DOHH2 (cell line): Measurements from ENCODE around the gene MFGE8.

Experiments used
- H3F3A ChIP-seq: fragments of 200-600 bp; sonication (generic), shearing (Covaris generic); 2 replicates; pipeline ENCODE4 v1.6.0; 2016; ENCODE audit warnings: antibody characterized with exemption, mild to moderate bottlenecking; ENCODE audit not compliant: control insufficient read depth, insufficient read depth
- H3K27ac ChIP-seq: fragments of 200-600 bp; sonication (generic); 2 replicates; pipeline ENCODE4 v1.5.1; 2014; ENCODE audit warnings: low read depth, mild to moderate bottlenecking, low read length, moderate library complexity
- H3K27me3 ChIP-seq: fragments of 200-600 bp; sonication (generic); 2 replicates; pipeline ENCODE4 v1.6.1; 2014; ENCODE audit warnings: mild to moderate bottlenecking, low read length, mixed read lengths; ENCODE audit not compliant: control insufficient read depth
- H3K36me3 ChIP-seq: fragments of 200-600 bp; sonication (generic); 2 replicates; pipeline ENCODE4 v1.6.1; 2014; ENCODE audit warnings: mild to moderate bottlenecking, low read length, moderate library complexity, mixed read lengths; ENCODE audit not compliant: control insufficient read depth
- H3K4me1 ChIP-seq: fragments of 200-600 bp; sonication (generic); 2 replicates; pipeline ENCODE4 v1.6.1; 2014; ENCODE audit warnings: mild to moderate bottlenecking, low read length, mixed read lengths; ENCODE audit not compliant: control insufficient read depth
- H3K4me2 ChIP-seq: fragments of 200-600 bp; sonication (generic); 2 replicates; pipeline ENCODE4 v1.6.0; 2014; ENCODE audit warnings: mild to moderate bottlenecking, low read length, moderate library complexity
- H3K4me3 ChIP-seq: fragments of 200-600 bp; sonication (generic); 2 replicates; pipeline ENCODE4 v1.5.1; 2014; ENCODE audit warnings: mild to moderate bottlenecking, low read length, mixed read lengths
- H3K79me2 ChIP-seq: fragments of 200-600 bp; sonication (generic); 2 replicates; pipeline ENCODE4 v1.6.1; 2014; ENCODE audit warnings: mild to moderate bottlenecking, low read length, mixed read lengths; ENCODE audit not compliant: control insufficient read depth
- H3K9me2 ChIP-seq: fragments of 200-600 bp; sonication (generic); replicated peaks from 2 replicates; pipeline ENCODE4 v1.6.1; 2014; ENCODE audit warnings: mild to moderate bottlenecking, low read length, mixed read lengths; ENCODE audit not compliant: control insufficient read depth
- H3K9me3 ChIP-seq: fragments of 200-600 bp; sonication (generic); 2 replicates; pipeline ENCODE4 v1.6.1; 2014; ENCODE audit warnings: antibody characterized with exemption, low read length, mixed read lengths; ENCODE audit not compliant: control insufficient read depth, insufficient read depth
- H4K20me1 ChIP-seq: fragments of 200-600 bp; sonication (generic); 2 replicates; pipeline ENCODE4 v1.6.0; 2014; ENCODE audit warnings: low read depth, mild to moderate bottlenecking, antibody characterized with exemption, low read length, moderate library complexity; ENCODE audit not compliant: control insufficient read depth, insufficient read depth
- EZH2phosphoT487 ChIP-seq: fragments of 200-600 bp; sonication (generic); IDR thresholded peaks from 2 replicates; pipeline ENCODE4 v1.6.1; 2017; ENCODE audit warnings: borderline replicate concordance, mild to moderate bottlenecking, antibody characterized with exemption, low read length, moderate library complexity, mixed read lengths
- TF ChIP-seq, protein P1 (sequence below): fragments of 200-600 bp; sonication (generic); IDR thresholded peaks from one replicate; pipeline ENCODE4 v1.5.1; 2014; ENCODE audit warnings: antibody characterized with exemption, mild to moderate bottlenecking, low read depth, low read length; ENCODE audit not compliant: poor library complexity, severe bottlenecking

The MFGE8 gene, protein sequence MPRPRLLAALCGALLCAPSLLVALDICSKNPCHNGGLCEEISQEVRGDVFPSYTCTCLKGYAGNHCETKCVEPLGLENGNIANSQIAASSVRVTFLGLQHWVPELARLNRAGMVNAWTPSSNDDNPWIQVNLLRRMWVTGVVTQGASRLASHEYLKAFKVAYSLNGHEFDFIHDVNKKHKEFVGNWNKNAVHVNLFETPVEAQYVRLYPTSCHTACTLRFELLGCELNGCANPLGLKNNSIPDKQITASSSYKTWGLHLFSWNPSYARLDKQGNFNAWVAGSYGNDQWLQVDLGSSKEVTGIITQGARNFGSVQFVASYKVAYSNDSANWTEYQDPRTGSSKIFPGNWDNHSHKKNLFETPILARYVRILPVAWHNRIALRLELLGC

DNA sequence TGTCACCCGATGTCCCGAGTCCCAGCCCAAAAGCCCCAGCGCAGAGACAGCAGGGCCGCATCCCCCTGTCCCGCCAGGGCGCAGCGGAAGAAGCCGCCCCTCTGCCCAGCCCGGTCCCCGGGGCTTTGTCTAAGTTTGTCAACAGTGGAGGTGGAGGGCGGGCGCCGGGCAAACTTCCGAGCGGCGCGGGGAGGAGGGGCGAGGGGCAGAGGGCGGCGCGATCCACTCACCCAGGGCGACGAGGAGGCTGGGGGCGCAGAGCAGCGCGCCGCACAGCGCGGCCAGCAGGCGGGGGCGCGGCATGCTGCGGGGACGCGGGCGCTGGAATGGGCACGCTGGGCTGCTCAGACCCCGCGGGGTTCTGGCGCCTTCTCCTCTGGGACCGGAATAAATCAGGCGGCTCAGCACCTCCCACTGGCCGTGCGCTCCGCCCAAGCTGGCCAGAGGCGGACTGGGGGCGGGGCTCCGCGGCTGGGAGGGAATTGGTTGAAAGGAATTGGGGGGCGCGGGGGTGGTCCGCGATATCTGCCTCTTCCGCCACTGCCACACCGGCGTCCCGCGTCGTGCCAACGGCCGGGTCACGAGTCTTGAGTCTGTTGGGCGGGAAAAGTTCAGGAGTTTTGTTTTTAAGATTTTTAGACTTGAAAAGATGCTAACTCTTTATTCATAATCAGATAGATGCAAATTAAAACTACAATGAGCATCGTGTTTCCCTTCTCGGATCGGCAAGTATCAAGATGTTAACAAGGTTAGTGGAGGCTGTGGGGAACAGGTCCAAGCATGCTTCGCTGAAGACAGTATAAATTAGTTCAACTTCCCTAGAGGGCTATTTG is at the start of gene MFGE8:
Gene MFGE8 (minus strand): TSS at position 363 of the 833 bp plus-strand sequence. CDS start 60 bp downstream, at position 303.
- TF ChIP-seq, protein P1, sequence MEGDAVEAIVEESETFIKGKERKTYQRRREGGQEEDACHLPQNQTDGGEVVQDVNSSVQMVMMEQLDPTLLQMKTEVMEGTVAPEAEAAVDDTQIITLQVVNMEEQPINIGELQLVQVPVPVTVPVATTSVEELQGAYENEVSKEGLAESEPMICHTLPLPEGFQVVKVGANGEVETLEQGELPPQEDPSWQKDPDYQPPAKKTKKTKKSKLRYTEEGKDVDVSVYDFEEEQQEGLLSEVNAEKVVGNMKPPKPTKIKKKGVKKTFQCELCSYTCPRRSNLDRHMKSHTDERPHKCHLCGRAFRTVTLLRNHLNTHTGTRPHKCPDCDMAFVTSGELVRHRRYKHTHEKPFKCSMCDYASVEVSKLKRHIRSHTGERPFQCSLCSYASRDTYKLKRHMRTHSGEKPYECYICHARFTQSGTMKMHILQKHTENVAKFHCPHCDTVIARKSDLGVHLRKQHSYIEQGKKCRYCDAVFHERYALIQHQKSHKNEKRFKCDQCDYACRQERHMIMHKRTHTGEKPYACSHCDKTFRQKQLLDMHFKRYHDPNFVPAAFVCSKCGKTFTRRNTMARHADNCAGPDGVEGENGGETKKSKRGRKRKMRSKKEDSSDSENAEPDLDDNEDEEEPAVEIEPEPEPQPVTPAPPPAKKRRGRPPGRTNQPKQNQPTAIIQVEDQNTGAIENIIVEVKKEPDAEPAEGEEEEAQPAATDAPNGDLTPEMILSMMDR: no peak
- TF ChIP-seq EZH2phosphoT487: no peak
- peak within 1 kb of the TSS; percentile 78 for H3K4me3 ChIP-seq

DNA sequence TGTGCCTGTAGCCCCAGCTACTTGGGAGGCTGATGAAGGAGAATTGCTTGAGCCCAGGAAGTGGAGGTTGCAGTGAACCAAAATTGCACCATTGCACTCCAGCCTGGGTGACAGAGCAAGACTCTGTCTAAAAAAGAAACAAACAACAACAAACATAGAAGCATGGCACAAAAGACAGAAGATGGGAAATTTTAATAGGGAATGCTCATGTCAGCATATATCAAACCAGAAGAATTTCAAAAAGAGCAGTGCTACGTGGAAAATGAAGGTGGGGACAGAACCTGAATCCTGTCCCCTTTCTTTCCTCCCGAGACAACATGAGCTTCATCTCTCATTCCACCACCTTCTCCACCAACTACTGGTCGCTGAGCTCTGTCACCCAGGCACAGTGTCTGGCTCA is 46.3 kb upstream of the MFGE8 start:
- H3K27me3 ChIP-seq: no peaks in the 10 kb centered on the region
- no peaks in the 10 kb centered on the region for H3K9me2 ChIP-seq
- TF ChIP-seq, protein P1: no peak
- TF ChIP-seq EZH2phosphoT487: no peak
- peaks cover 5% of the 10 kb centered on the region for H3K4me1 ChIP-seq
- no peaks in the 10 kb centered on the region for H3K79me2 ChIP-seq
- H4K20me1 ChIP-seq: no peaks in the 10 kb centered on the region
- no peak overlapping the region for H3K4me3 ChIP-seq
- H3K36me3 ChIP-seq: no peaks in the 10 kb centered on the region
- H3K27ac ChIP-seq: no peak overlapping the region
- no peak overlapping the region for H3K4me2 ChIP-seq
- H3K9me3 ChIP-seq: no peaks in the 10 kb centered on the region
- H3F3A ChIP-seq: no peaks in the 10 kb centered on the region

More for the DNA sequence above, at the start of gene MFGE8:
- Histone ChIP-seq H3F3A (no peaks in the 10 kb centered on the region), H3K9me2 (no peaks in the 10 kb centered on the region), H3K9me3 (no peaks in the 10 kb centered on the region), H3K4me1 (peaks cover 8% of the 10 kb centered on the region), H3K4me2 (peak within 1 kb of the TSS; percentile 73), H3K79me2 (no peaks in the 10 kb centered on the region), H3K36me3 (no peaks in the 10 kb centered on the region), H4K20me1 (no peaks in the 10 kb centered on the region), H3K27me3 (no peaks in the 10 kb centered on the region), H3K27ac (no peak within 1 kb of the TSS)

DNA sequence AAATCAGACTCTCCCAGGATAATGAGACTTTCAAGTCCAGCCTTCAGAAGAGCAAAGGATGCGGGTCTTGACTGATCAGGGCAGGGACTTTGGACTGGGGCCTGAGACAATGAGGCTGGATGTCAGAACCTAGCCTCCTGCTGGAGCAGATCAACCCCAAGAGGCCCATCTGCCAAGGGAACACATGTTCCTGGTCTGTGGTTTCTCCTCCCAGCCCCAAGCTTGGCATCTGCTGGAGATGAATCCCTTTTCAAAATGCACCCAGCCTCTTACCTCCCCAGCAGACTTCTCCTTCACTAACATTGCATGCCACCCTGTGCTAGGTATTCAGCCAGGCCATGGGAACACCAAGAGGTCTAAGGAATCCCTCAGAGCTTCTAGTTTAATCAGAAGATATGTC is 43.7 kb upstream of the MFGE8 start:
- Histone ChIP-seq H3K27ac (no peak overlapping the region), H3F3A (no peaks in the 10 kb centered on the region), H3K79me2 (no peaks in the 10 kb centered on the region), H3K36me3 (no peaks in the 10 kb centered on the region), H3K4me2 (no peak overlapping the region), H3K9me3 (no peaks in the 10 kb centered on the region), H3K9me2 (no peaks in the 10 kb centered on the region), H3K4me3 (no peak overlapping the region), H4K20me1 (no peaks in the 10 kb centered on the region), H3K4me1 (peaks cover 8% of the 10 kb centered on the region), H3K27me3 (no peaks in the 10 kb centered on the region)
- TF ChIP-seq, protein P1: no peak
